Measurements from ENCODE around the gene COPZ1. TPM values are rescaled to one million over a fixed set of nuclear protein-coding genes. Genes with fewer than 3 reads are reported as not detected.

Gene COPZ1
- total RNA-seq, 3 donors from 2014 or later, result 70.9 to 109 (median 90.1) TPM

DNA sequence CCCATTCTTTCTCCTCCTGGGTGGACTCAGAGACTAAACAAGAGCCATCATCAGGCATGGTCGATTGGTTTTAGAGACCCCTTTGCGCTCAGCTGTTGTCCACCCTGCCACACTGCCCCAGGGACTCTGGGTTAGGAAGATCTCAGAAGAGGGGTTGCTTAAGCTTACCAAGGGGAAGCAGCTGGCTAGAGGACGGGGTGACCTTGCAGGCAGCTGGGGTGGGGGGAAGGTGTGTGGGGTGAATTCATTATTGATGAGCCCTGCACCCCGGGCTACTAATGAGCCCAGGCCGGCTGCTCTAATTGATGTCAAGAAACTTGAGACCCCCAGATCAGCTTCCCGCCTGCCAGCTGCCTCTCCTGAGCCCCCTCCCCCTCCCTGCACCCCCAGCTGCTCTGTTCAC, 68.3 kb downstream of the COPZ1 start:
- H3K36me3 ChIP-seq, result no peaks in the 10 kb centered on the region
- H3K9me3 ChIP-seq, result no peaks in the 10 kb centered on the region
- intact Hi-C loops (cut with DNase I; ENCODE audit: low total_unique reads), result no loop called here
- H3K4me1 ChIP-seq, result peaks cover 0 to 3% of the 10 kb centered on the region in 2 donors
- no peak overlapping the region for H3K4me3 ChIP-seq
- peak overlapping the region; percentile 10 to 30 for H3K27ac ChIP-seq
- DNase-seq (ENCODE audit: low spot score in 2 of 2), result no peak
- H3K27me3 ChIP-seq, result no peaks in the 10 kb centered on the region
- TF ChIP-seq, protein P1, sequence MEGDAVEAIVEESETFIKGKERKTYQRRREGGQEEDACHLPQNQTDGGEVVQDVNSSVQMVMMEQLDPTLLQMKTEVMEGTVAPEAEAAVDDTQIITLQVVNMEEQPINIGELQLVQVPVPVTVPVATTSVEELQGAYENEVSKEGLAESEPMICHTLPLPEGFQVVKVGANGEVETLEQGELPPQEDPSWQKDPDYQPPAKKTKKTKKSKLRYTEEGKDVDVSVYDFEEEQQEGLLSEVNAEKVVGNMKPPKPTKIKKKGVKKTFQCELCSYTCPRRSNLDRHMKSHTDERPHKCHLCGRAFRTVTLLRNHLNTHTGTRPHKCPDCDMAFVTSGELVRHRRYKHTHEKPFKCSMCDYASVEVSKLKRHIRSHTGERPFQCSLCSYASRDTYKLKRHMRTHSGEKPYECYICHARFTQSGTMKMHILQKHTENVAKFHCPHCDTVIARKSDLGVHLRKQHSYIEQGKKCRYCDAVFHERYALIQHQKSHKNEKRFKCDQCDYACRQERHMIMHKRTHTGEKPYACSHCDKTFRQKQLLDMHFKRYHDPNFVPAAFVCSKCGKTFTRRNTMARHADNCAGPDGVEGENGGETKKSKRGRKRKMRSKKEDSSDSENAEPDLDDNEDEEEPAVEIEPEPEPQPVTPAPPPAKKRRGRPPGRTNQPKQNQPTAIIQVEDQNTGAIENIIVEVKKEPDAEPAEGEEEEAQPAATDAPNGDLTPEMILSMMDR (IDR thresholded peaks at IDR 0.05), result no peak
- TF ChIP-seq POLR2A (IDR thresholded peaks at IDR 0.05), result no peak

GRCh38 chr12:54393743-54394142, 68.8 kb downstream of the COPZ1 start:
- no peak overlapping the region for H3K4me3 ChIP-seq
- no peaks in the 10 kb centered on the region for H3K36me3 ChIP-seq
- H3K9me3 ChIP-seq, result no peaks in the 10 kb centered on the region
- no peaks in the 10 kb centered on the region for H3K27me3 ChIP-seq
- no peak for DNase-seq (ENCODE audit: low spot score in 2 of 2)
- intact Hi-C loops (cut with DNase I; ENCODE audit: low total_unique reads), result no loop called here
- no peaks in the 10 kb centered on the region for H3K4me1 ChIP-seq
- no peak overlapping the region for H3K27ac ChIP-seq
- TF ChIP-seq, protein P1 (IDR thresholded peaks at IDR 0.05), result no peak
- no peak for TF ChIP-seq POLR2A (IDR thresholded peaks at IDR 0.05)
- no peak for TF ChIP-seq POLR2AphosphoS5 (IDR thresholded peaks at IDR 0.05)

- Histone ChIP-seq H3K27ac (no peak overlapping the region), H3K9me3 (no peaks in the 10 kb centered on the region), H3K4me3 (no peak overlapping the region), H3K4me1 (no peaks in the 10 kb centered on the region), H3K36me3 (no peaks in the 10 kb centered on the region), H3K27me3 (no peaks in the 10 kb centered on the region)
- intact Hi-C loops (cut with DNase I; ENCODE audit: low total_unique reads), result no loop called here
- TF ChIP-seq, protein P1 (IDR thresholded peaks at IDR 0.05), result peak; percentile 44 to 67 (median 65)
- no peak for TF ChIP-seq POLR2A (IDR thresholded peaks at IDR 0.05)
- DNase-seq (ENCODE audit: low spot score in 2 of 2), result no peak
Observed at GRCh38 chr12:54394281-54394719, 69.4 kb downstream of the COPZ1 start.

DNA sequence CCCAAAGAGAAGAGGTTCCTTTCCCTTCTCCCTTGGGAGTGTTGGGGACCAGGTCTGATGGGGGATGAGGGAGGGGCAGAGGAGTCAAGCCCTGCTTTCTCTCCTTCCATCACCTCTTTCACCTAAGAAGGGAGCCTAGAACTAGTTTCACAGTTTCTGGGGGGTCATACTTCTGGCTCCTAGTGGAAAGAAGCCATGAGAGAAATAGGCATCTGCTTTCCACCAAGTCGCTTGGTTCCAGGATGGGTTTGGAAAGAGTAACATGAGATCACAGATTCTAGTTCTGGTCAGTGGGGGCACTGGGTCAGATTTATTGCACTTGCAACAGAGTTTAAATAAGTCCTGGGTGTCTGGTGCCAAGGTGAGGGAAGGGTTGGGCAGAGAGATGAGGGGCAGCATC, 70.1 kb downstream of the COPZ1 start:
- H3K27ac ChIP-seq, result no peak overlapping the region
- H3K9me3 ChIP-seq, result no peaks in the 10 kb centered on the region
- no peaks in the 10 kb centered on the region for H3K36me3 ChIP-seq
- H3K4me1 ChIP-seq, result no peaks in the 10 kb centered on the region
- no peak for DNase-seq (ENCODE audit: low spot score in 2 of 2)
- H3K27me3 ChIP-seq, result no peaks in the 10 kb centered on the region
- H3K4me3 ChIP-seq, result no peak overlapping the region
- intact Hi-C loops (cut with DNase I; ENCODE audit: low total_unique reads), result no loop called here
- TF ChIP-seq, protein P1 (IDR thresholded peaks at IDR 0.05), result no peak
- TF ChIP-seq POLR2AphosphoS5 (IDR thresholded peaks at IDR 0.05) (no peak), POLR2A (IDR thresholded peaks at IDR 0.05) (no peak)

DNA sequence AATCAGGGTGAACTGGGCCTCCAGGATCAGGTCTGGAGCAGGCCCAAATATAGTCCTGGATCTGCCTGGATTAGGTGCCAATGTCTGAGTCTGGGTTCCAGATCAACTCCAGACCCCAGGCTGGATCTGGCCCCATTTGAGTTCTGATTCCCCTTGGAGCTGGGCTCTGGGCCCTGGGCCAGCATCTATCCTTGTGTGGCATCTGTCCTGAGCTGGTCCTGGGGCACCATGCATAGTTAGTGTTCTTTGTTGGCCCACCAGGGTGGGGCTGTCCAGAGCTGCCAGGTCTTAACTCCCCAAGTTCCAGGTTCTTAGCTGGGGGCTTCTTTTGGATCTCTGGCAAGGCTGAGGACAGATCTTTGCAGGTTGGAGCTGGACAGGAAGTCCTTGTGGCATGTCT, 70.6 kb downstream of the COPZ1 start:
- intact Hi-C loops (cut with DNase I; ENCODE audit: low total_unique reads), result no loop called here
- DNase-seq (ENCODE audit: low spot score in 2 of 2), result no peak
- TF ChIP-seq, protein P1 (IDR thresholded peaks at IDR 0.05), result no peak
- TF ChIP-seq POLR2AphosphoS5 (IDR thresholded peaks at IDR 0.05), result no peak
- H3K27me3 ChIP-seq, result no peaks in the 10 kb centered on the region
- H3K27ac ChIP-seq, result no peak overlapping the region
- no peaks in the 10 kb centered on the region for H3K9me3 ChIP-seq
- H3K4me3 ChIP-seq, result no peak overlapping the region
- H3K36me3 ChIP-seq, result no peaks in the 10 kb centered on the region
- H3K4me1 ChIP-seq, result no peaks in the 10 kb centered on the region

Data from breast epithelium (tissue), 4 donors.